PFSK-1 (cell line): ENCODE results near the gene SIRT2.

Source experiments
- FOXP2 ChIP-seq: optimal IDR thresholded peaks from 2 replicates; pipeline ENCODE3; 2011; ENCODE audit warnings: borderline replicate concordance, control low read depth, inconsistent platforms; ENCODE audit not compliant: insufficient read depth; ENCODE audit errors: extremely low read length, extremely low read depth
- POLR2AphosphoS5 ChIP-seq: IDR thresholded peaks from 2 replicates; pipeline ENCODE4 v1.6.1; 2012; ENCODE audit warnings: low read depth, mild to moderate bottlenecking, control low read depth, low read length, moderate library complexity
- SIN3A ChIP-seq: IDR thresholded peaks from 2 replicates; pipeline ENCODE4 v1.6.1; 2012; ENCODE audit warnings: mild to moderate bottlenecking, low read length, moderate library complexity, borderline replicate concordance; ENCODE audit not compliant: insufficient read depth
- TAF1 ChIP-seq: IDR thresholded peaks from 2 replicates; pipeline ENCODE4 v1.6.1; 2012; ENCODE audit warnings: low read length, control low read depth, borderline replicate concordance; ENCODE audit not compliant: insufficient read depth
- TF ChIP-seq, protein P1 (sequence below), 2 experiments: IDR thresholded peaks; 2 replicates each; pipeline versions ENCODE4 v1.6.1 to v1.8.0; 2011 to 2012; ENCODE audit warnings: low read depth in 2 of 2, low read length in 2 of 2, control low read depth in 1 of 2, inconsistent platforms in 1 of 2, mild to moderate bottlenecking in 1 of 2, moderate library complexity in 1 of 2; ENCODE audit not compliant: insufficient read depth in 1 of 2

The SIRT2 gene

DNA sequence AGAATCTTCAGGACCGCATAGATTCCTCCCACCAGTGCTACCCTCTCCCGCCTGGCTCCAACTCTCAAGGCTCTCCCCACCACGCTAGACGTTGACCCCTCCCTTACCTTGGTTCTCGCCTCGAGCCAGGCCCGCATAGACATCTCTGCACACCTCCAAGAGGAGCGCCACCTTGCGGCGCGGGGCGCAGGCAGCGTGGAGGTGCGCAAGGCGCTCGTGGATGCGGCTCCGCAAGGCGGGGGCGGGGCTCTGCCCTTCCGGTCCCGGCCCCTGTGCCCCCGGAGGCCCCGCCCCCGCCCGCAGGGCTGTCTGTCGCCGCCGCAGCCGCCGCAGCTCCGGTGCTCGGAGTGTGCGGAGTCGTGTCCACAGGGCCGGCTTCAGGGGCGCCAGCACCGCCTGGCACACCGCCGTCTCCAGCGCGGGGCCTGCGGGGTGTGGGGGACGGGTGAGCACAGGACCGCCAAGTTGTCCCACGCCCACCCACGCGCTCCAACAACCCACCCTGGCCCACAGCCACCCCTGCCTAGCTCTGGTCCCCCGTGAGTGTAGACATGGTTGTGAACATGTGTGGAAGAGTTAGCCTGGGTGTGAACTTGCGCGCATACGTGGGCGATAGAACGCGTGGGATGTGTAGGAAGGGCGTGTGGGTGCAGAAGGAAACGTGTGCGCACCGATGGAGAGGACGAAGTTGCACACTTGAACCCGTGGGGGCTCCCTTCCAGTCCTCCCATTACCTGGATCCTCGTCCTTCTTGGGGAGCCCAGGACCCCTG is 29.4 kb downstream of the SIRT2 start:
- TF ChIP-seq TAF1 (no peak), SIN3A (no peak), POLR2AphosphoS5 (no peak), FOXP2 (no peak)
- TF ChIP-seq, protein P1, sequence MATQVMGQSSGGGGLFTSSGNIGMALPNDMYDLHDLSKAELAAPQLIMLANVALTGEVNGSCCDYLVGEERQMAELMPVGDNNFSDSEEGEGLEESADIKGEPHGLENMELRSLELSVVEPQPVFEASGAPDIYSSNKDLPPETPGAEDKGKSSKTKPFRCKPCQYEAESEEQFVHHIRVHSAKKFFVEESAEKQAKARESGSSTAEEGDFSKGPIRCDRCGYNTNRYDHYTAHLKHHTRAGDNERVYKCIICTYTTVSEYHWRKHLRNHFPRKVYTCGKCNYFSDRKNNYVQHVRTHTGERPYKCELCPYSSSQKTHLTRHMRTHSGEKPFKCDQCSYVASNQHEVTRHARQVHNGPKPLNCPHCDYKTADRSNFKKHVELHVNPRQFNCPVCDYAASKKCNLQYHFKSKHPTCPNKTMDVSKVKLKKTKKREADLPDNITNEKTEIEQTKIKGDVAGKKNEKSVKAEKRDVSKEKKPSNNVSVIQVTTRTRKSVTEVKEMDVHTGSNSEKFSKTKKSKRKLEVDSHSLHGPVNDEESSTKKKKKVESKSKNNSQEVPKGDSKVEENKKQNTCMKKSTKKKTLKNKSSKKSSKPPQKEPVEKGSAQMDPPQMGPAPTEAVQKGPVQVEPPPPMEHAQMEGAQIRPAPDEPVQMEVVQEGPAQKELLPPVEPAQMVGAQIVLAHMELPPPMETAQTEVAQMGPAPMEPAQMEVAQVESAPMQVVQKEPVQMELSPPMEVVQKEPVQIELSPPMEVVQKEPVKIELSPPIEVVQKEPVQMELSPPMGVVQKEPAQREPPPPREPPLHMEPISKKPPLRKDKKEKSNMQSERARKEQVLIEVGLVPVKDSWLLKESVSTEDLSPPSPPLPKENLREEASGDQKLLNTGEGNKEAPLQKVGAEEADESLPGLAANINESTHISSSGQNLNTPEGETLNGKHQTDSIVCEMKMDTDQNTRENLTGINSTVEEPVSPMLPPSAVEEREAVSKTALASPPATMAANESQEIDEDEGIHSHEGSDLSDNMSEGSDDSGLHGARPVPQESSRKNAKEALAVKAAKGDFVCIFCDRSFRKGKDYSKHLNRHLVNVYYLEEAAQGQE (IDR thresholded peaks at IDR 0.05; ENCODE audit: insufficient read depth in 1 of 2, low read depth in 2 of 2, low read length in 2 of 2): no peak

DNA sequence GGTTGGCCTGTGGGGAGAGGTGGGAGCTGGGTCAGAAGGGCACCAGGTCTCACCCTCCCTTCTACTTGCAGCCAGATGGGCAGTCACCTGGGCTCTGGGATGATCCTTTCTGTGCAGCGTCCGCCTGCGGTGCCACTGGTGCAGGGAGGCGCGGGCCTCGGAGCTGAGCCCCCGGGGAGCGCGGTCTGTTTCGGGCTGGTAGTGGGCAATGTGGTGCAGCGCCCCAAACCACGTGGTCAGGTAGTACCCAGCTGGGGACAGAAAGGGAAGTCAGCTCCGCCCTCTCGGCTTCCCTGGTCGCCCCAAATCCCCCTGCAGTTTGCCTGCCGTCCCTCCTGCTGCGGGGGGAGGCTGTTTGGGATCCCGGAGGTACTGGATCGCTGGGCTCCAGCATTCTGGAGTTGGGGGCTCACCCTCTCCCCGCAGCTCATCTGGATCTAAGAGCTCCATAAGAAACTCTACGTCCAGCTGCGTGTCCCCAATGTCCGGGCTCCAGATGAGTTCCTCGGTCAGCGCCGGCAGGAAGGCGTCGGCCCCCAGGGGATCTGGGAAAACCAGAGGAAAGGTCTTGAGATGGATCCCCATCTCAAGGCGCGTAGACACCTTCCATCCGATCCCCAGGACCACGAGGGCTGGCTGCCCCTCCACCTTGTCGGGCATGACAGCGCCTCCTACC is 30.1 kb downstream of the SIRT2 start:
- TF ChIP-seq FOXP2 (no peak), POLR2AphosphoS5 (no peak), TAF1 (no peak), SIN3A (no peak)
- TF ChIP-seq, protein P1 (IDR thresholded peaks at IDR 0.05; ENCODE audit: insufficient read depth in 1 of 2, low read depth in 2 of 2, low read length in 2 of 2): no peak

DNA sequence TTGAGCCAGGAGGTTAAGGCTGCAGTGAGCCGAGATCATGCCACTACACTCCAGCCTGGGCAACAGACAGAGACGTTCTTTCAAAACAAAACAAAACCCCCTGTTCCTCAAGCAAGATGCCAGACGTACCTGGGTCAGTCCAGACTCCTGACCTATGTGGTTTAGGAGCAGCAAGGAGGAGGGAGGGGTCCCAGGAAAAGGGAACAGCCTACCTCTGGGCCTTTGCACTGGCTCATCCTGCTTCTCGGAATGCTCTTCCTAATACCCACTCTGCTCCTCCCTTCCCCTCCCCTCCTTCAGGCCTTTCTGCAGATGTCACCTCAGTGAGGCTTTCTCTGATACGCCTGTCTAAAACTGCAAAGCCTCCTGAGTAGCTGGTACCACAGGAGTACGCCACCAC is 30.9 kb downstream of the SIRT2 start:
- TF ChIP-seq SIN3A (no peak), TAF1 (no peak), FOXP2 (no peak), POLR2AphosphoS5 (no peak)
- TF ChIP-seq, protein P1 (IDR thresholded peaks at IDR 0.05; ENCODE audit: insufficient read depth in 1 of 2, low read depth in 2 of 2, low read length in 2 of 2): no peak

DNA sequence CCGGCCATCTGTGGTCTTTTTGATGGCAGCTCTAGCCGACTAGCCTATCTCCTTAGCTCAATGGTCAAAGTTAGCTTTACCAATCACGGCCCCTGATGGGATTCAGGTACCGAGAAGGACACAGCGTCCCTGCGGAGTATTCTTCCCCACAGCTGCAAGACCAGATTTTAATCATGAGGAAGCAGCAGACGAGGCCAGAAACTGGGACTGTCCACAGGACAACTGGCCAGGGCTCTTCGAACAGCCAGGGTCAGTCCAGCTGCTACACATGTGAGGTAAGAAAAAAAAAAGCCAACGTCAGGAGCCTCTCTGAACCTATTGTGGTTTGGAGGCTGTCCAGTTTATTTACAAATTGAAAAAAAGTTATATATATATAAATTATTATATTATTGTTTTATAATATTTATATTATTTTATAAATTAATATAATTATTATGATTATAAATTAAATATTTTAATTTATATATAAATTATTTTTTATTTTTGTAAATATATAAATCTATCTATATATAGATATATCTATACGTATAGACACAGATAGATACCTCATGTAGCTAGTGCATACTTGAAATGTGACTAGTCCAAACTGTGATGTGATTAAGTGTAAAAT is 32.1 kb downstream of the SIRT2 start:
- TF ChIP-seq FOXP2 (no peak), POLR2AphosphoS5 (no peak), SIN3A (no peak), TAF1 (no peak)
- TF ChIP-seq, protein P1 (IDR thresholded peaks at IDR 0.05; ENCODE audit: insufficient read depth in 1 of 2, low read depth in 2 of 2, low read length in 2 of 2): no peak
